HG02943 (cell line): ENCODE results near the gene NAA60.
"Not testable (repeated sequence)": the region's sequence is repeated elsewhere in the genome, so short reads cannot be mapped to it uniquely, and the experiment has no call there.

Experiments used
- ATAC-seq: cut with Tn5 transposase; IDR thresholded peaks from one replicate; pipeline ENCODE4 v1.9.1; 2021; ENCODE audit warnings: mild to moderate bottlenecking, low read depth, moderate library complexity; ENCODE audit not compliant: unreplicated experiment

The NAA60 gene

GRCh38 chr16:3460585-3460984 is 17.1 kb downstream of the NAA60 start:
- no peak for ATAC-seq

DNA sequence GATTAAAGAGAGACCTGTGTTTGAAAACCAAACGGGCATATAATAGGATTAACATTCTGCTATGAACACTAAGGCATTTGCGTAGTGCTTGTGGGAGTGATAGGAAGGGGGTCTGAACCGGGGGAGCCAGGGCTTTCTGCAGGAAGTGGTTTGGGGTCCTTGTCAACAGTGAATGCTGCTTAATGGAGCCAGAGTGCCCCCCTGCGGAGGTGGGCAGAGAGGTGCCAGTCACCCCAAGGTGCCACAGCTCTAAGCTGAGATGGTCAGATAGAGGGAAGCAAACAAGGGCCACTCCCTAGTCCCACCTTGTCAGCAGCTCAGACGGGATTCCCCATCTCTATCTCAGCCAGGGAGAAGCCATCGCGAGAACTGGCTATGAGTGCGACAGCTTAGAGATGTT is 17.7 kb downstream of the NAA60 start:
- ATAC-seq = no peak

GRCh38 chr16:3465301-3465700 is 21.8 kb downstream of the NAA60 start:
- no peak for ATAC-seq

DNA sequence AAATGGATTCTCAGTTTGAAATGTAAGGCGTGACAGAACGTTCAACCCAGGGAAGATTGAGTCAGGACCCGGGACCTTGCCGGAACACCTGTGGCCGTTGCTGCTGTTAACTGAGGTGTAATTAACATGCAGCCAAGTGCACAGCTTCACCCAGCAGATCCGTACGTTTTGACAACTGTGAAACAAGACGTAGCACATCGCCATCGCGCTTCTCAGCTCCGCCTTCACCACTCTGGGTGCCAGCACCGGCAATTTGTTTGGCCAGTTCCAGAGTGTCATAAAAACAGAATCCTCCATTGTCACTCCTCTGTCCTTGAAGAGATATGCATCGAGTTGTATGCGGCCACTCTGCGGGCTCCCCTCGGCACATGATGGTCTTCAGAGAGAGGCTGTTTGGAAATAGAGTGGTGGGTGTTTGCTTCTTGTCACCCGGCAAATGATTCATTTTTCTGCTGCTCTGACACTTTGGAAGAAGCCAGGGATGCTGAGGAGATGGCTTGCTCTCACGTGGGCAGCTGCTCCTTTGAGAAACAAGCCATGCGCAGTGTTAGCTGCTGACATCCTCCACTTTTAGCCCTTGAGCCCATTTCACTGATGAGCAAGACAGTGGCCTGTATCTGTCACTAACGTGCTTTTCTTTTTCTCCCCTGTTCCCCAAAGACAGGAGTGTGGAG is 22.6 kb downstream of the NAA60 start:
- no peak for ATAC-seq

DNA sequence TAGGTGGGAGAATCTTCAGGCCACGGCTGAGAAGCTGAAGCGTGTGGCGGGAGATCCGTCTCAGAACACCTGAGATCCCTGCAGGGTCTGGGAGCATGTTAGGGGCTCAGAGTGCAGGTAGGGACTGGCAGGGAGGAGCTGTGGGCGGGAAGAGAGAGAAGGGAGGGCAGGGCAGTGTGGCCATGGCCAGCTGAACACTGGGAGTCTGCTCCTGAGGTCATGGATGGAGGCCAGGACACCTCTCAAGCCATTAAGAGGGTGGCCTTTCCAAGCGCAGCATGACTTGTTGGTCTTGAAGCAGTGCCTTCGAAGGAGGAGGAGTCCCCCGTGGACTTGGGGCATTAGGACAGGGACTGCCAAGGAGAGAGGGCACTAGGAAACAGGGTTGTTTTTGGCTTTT is 23.7 kb downstream of the NAA60 start:
- ATAC-seq = no peak

DNA sequence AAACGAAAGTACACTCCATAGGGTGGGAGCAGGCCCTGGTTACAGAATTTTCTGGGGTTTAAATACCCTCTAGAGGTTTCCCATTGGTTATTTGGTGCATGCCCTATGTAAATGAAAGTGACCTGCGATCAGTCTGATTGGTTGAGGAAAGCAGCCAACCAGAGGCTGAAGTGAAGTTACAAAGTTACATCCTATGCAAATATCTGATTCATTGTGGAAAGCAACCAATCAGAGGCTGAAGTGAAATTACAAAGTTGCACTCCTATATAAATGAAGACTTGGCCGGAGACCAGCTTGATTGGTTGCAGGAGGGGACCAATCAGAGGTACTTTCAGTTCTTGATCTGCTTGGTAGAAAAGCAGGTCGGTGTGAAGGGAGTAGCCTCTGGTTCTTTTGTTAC is 24.4 kb downstream of the NAA60 start:
- no peak for ATAC-seq

DNA sequence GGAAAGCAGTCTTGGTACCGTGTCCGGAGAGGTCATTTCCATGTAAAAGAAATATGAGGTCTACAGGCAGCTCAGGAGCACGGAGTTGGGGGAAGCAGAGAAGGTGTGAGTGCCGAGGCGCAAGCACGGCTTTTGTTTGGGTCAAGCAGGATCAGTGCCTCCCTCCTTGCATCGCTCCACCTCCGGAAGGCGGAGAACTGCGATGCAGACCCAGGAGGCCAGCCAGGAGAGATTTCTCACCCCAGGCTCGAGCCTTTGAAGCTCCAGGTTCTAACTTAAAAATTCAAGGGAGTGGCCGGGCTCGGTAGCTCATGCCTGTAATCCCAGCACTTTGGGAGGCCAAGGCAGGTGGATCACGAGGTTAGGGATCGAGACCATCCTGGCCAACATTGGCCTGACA is 25.0 kb downstream of the NAA60 start:
- no peak for ATAC-seq

GRCh38 chr16:3469736-3470135 is 26.3 kb downstream of the NAA60 start:
- ATAC-seq = no peak

GRCh38 chr16:3470723-3471122 is 27.2 kb downstream of the NAA60 start:
- ATAC-seq = no peak

- no peak for ATAC-seq
Observed at GRCh38 chr16:3471518-3472176, 28.2 kb downstream of the NAA60 start.

GRCh38 chr16:3472878-3473595 is 29.6 kb downstream of the NAA60 start:
- no peak for ATAC-seq

- ATAC-seq = not testable (repeated sequence)
Observed at GRCh38 chr16:3473596-3473943, 30.1 kb downstream of the NAA60 start.

GRCh38 chr16:3474136-3474779 is 30.8 kb downstream of the NAA60 start:
- no peak for ATAC-seq

DNA sequence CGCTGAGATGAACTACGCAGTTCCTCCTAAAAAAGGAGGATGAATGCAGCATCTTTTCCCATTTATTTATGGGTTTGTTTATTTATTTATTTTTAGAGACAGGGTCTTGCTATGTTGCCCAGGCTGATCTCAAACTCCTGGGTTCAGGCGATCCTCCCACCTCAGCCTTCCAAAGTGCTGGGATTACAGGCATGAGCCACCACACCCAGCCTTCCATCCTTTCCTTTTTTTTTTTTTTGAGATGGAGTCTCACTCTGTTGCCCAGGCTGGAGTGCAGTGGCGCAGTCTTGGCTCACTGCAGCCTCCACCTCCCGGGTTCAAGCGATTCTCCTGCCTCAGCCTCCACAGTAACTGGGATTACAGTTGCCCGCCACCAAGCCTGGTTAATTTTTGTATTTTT is 31.4 kb downstream of the NAA60 start:
- ATAC-seq = not testable (repeated sequence)

DNA sequence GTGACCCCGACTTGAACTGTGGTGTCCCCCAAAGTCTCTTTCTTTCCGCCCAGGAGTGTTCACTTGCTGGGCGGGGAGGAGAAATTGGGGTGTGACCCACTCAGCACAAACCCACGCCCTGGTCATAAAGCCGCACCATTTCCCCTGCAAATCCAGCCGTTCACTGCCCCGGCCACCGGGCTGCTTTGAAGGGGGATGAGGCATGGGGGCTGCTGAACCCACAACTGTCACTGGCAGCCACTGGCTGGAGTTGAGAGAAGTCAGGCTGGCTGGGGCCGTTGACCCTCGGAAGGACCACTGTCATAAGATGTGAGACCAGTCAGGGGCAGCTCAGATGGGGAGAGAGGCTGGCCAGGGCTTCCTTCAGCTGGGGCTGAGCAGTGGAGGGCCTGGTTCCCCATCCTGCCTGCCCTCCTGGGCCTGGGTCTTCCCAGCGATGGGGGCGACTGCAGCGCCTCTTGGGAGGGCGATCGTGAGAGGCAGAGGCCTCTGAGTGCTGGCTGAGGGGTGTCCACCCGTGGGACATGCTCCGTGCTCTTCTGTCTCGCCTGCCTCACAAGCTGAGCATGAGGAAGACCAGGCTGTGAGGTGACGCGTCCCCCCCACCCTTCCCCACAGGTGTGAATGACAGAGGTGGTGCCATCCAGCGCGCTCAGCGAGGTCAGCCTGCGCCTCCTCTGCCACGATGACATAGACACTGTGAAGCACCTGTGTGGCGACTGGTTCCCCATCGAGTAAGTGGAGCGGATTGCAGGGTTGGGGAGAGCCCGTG is 32.3 kb downstream of the NAA60 start:
- no peak for ATAC-seq

- ATAC-seq = no peak
Observed at GRCh38 chr16:3476409-3476808, 32.9 kb downstream of the NAA60 start.

GRCh38 chr16:3478242-3478925 is 34.9 kb downstream of the NAA60 start:
- ATAC-seq = no peak

DNA sequence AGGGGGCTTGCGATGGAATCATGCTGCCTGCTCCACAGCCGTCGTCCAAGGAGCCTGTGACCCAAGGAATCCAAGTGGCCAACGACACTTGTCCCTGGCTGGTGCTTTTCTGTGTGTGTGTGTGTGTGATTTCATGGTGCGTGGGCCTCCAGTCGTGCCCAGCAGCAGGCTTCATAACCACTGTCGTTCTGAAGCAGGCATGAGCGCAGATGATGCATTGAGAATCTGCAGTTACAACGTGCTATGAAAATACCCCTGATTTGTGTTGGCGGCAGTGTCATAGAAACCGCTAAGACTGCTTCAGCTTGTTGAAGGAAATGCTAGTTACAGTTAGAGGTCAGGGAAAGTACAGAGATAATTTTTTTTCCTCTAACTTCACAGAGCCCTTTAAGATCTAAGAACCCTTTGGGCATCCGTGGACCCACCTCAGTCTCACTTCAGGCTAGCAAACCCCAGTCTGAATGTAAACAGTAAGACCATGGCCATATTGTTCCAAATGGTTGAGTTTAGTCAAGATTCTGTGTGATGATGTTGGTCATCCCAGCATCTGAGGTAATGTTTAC is 36.3 kb downstream of the NAA60 start:
- ATAC-seq = no peak

DNA sequence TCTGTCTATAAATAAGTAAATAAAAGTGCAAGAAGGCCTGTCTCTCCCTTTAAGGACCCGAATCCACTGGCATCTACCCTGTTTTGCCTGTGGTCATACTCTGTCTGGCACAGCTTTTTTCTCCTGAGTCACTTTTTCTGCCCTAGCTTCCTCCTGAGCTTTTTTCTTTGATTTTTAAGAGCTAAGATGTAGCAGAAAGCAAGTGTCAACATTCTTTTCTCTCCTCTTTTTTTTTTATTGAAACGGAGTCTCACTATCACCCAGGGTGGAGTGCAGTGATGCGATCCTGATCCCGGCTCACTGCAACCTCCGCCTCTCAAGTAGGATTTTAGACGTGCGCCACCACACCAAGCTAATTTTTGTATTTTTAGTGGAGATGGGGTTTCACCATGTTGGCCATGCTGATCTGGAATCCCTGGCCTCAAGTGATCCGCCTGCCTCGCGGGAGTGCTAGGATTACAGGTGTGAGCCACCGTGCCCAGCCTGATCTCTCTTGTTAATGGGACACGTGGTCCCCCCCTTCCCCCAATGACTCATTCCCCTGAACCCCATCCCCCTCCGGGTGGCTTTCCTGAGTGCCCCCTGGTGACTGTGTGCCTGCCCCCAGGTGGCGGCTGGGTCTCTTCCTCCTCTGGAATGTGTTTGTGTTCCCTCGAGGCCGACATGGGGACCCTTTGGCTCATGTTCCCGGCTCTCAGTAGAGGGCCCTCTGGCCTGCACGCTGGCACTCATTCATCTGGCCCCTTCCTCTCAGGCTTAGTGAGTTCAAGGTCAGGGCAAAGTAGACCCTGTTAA is 37.6 kb downstream of the NAA60 start:
- ATAC-seq = no peak
